Measurements from ENCODE around the gene CAPN15. TPM values are rescaled to one million over a fixed set of nuclear protein-coding genes. Genes with fewer than 3 reads are reported as not detected.

The CAPN15 gene
- total and polyA plus RNA-seq, 9 of the 15 experiments (the other 6 are each of a cell fraction or from before 2014, with no cell fraction given): 0.62 to 111 (median 14.2) TPM

DNA sequence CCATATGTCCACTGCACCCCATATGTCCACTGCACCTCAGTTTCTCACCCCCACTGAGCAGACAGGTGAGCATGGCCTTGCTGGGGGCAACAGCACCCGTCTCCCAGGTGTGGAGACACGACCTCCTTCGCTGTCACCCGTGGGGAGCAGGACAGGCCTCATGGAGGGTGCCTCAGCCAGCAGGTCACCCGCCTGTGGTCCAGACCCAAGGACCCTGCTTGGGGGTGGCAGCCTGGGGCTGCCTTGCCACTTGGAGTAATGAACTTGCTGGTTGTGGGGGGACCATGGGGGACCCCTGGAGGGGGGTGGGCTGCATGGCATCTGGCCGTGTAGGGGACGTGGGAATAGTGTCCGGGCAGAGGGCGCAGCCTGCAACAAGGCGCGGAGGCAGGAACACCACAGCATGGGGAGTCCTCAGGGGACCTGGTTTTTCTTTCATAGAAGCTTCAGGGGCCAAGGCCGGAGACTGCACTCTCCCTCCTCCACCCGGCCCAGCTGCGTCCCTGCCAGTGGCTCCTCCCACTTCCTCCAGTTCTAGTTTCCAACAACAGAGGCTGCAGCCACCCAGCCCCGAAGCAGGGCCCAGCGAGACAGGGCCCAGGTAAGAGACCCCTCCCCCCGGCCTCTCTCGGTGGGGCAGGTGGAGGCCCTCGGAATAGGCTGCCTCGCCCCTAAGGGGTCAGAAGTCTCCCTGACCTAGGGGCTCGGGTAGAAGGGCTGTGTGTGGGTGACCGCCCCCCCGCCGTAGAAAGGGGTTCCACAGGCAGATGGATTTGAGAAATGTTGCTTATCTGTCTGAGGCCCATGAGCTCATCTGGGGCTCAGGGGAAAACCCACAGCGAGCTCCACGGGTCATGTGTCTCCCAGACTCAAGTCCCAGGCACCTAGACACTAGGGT, 39.2 kb downstream of the CAPN15 start, which contains the start of gene NHLRC4 (continued):
- TF ChIP-seq, protein P1, sequence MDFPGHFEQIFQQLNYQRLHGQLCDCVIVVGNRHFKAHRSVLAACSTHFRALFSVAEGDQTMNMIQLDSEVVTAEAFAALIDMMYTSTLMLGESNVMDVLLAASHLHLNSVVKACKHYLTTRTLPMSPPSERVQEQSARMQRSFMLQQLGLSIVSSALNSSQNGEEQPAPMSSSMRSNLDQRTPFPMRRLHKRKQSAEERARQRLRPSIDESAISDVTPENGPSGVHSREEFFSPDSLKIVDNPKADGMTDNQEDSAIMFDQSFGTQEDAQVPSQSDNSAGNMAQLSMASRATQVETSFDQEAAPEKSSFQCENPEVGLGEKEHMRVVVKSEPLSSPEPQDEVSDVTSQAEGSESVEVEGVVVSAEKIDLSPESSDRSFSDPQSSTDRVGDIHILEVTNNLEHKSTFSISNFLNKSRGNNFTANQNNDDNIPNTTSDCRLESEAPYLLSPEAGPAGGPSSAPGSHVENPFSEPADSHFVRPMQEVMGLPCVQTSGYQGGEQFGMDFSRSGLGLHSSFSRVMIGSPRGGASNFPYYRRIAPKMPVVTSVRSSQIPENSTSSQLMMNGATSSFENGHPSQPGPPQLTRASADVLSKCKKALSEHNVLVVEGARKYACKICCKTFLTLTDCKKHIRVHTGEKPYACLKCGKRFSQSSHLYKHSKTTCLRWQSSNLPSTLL (IDR thresholded peaks at IDR 0.05): no peak
- TF ChIP-seq CSDE1 (IDR thresholded peaks at IDR 0.05) (no peak), CBFB (CRISPR knock-in tag; IDR thresholded peaks at IDR 0.05) (no peak), ZNF384 (IDR thresholded peaks at IDR 0.05; ENCODE audit: low read depth, low read length) (no peak), CTBP1 (IDR thresholded peaks at IDR 0.05; ENCODE audit: borderline replicate concordance) (peak; percentile 79; the same call in 1 of the 2 replicates), LCOR (CRISPR knock-in tag; IDR thresholded peaks at IDR 0.05) (no peak), ZKSCAN1 (IDR thresholded peaks at IDR 0.05; ENCODE audit: low read depth, low read length) (no peak; the same call in 1 of the 2 replicates), CBX1 (IDR thresholded peaks at IDR 0.05; ENCODE audit: low read depth) (no peak), POLR2A (conservative IDR thresholded peaks at IDR 0.05) (no peak), PTRF (tag; IDR thresholded peaks at IDR 0.05) (no peak), RBM39 (optimal IDR thresholded peaks at IDR 0.05; ENCODE audit: low read depth, low read length) (no peak), ZNF583 (CRISPR knock-in tag; IDR thresholded peaks at IDR 0.05) (no peak), SMARCC2 (IDR thresholded peaks at IDR 0.05; ENCODE audit: low read depth) (peak; percentile 63; the same call in 1 of the 2 replicates), JUNB (CRISPR knock-in tag; conservative IDR thresholded peaks at IDR 0.05) (no peak), PML (IDR thresholded peaks at IDR 0.05; ENCODE audit: low read length) (no peak)
- TF ChIP-seq, protein P2, sequence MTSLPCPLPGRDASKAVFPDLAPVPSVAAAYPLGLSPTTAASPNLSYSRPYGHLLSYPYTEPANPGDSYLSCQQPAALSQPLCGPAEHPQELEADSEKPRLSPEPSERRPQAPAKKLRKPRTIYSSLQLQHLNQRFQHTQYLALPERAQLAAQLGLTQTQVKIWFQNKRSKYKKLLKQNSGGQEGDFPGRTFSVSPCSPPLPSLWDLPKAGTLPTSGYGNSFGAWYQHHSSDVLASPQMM (CRISPR knock-in tag; IDR thresholded peaks at IDR 0.05): no peak
- TF ChIP-seq, protein P3, sequence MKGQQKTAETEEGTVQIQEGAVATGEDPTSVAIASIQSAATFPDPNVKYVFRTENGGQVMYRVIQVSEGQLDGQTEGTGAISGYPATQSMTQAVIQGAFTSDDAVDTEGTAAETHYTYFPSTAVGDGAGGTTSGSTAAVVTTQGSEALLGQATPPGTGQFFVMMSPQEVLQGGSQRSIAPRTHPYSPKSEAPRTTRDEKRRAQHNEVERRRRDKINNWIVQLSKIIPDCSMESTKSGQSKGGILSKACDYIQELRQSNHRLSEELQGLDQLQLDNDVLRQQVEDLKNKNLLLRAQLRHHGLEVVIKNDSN (CRISPR knock-in tag; IDR thresholded peaks at IDR 0.05): peak; percentile 75
- TF ChIP-seq, protein P4, sequence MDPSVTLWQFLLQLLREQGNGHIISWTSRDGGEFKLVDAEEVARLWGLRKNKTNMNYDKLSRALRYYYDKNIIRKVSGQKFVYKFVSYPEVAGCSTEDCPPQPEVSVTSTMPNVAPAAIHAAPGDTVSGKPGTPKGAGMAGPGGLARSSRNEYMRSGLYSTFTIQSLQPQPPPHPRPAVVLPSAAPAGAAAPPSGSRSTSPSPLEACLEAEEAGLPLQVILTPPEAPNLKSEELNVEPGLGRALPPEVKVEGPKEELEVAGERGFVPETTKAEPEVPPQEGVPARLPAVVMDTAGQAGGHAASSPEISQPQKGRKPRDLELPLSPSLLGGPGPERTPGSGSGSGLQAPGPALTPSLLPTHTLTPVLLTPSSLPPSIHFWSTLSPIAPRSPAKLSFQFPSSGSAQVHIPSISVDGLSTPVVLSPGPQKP (CRISPR knock-in tag; IDR thresholded peaks at IDR 0.05): no peak
- TF ChIP-seq, protein P5, sequence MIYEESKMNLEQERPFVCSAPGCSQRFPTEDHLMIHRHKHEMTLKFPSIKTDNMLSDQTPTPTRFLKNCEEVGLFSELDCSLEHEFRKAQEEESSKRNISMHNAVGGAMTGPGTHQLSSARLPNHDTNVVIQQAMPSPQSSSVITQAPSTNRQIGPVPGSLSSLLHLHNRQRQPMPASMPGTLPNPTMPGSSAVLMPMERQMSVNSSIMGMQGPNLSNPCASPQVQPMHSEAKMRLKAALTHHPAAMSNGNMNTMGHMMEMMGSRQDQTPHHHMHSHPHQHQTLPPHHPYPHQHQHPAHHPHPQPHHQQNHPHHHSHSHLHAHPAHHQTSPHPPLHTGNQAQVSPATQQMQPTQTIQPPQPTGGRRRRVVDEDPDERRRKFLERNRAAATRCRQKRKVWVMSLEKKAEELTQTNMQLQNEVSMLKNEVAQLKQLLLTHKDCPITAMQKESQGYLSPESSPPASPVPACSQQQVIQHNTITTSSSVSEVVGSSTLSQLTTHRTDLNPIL (CRISPR knock-in tag; IDR thresholded peaks at IDR 0.05): no peak
- TF ChIP-seq, protein P6, sequence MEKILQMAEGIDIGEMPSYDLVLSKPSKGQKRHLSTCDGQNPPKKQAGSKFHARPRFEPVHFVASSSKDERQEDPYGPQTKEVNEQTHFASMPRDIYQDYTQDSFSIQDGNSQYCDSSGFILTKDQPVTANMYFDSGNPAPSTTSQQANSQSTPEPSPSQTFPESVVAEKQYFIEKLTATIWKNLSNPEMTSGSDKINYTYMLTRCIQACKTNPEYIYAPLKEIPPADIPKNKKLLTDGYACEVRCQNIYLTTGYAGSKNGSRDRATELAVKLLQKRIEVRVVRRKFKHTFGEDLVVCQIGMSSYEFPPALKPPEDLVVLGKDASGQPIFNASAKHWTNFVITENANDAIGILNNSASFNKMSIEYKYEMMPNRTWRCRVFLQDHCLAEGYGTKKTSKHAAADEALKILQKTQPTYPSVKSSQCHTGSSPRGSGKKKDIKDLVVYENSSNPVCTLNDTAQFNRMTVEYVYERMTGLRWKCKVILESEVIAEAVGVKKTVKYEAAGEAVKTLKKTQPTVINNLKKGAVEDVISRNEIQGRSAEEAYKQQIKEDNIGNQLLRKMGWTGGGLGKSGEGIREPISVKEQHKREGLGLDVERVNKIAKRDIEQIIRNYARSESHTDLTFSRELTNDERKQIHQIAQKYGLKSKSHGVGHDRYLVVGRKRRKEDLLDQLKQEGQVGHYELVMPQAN (IDR thresholded peaks at IDR 0.05; ENCODE audit: borderline replicate concordance): no peak; the same call in 1 of the 2 replicates
- TF ChIP-seq, protein P7, sequence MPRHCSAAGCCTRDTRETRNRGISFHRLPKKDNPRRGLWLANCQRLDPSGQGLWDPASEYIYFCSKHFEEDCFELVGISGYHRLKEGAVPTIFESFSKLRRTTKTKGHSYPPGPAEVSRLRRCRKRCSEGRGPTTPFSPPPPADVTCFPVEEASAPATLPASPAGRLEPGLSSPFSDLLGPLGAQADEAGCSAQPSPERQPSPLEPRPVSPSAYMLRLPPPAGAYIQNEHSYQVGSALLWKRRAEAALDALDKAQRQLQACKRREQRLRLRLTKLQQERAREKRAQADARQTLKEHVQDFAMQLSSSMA (CRISPR knock-in tag; IDR thresholded peaks at IDR 0.05): no peak

All from K562 (cell line).